Measurements from ENCODE around the gene ADAMTS2. TPM values are rescaled to one million over a fixed set of nuclear protein-coding genes. Genes with fewer than 3 reads are reported as not detected.

ADAMTS2 gene
- total and polyA plus RNA-seq, 2 donors (not counting 1 experiment from before 2014, with no cell fraction given) = 16.2 to 70.2 TPM

GRCh38 chr5:179280095-179280490 lies 65.2 kb downstream of the ADAMTS2 start:
- H3K27ac ChIP-seq (ENCODE audit: insufficient read depth, low read length) = peak overlapping the region; percentile 53
- no peaks in the 10 kb centered on the region for H4K20me1 ChIP-seq (ENCODE audit: control insufficient read depth, extremely low read depth, insufficient read depth, low read length)
- H3K9me3 ChIP-seq (ENCODE audit: control insufficient read depth, insufficient read depth, low read depth, low read length) = no peaks in the 10 kb centered on the region
- H2AFZ ChIP-seq (ENCODE audit: low read length) = no peak overlapping the region
- no peak overlapping the region for H3K9ac ChIP-seq (ENCODE audit: insufficient read depth, low read length)
- H3K79me2 ChIP-seq (ENCODE audit: control insufficient read depth, insufficient read depth, low read length) = peaks cover 8% of the 10 kb centered on the region
- TF ChIP-seq CTCF (conservative IDR thresholded peaks at IDR 0.05 in 1 of 2, IDR thresholded peaks at IDR 0.05 in 1 of 2; ENCODE audit: low read depth in 1 of 2, low read length in 2 of 2) = no peak
- TF ChIP-seq EZH2 (IDR thresholded peaks at IDR 0.05; ENCODE audit: low read length, missing control alignments) = no peak
- no peak for DNase-seq (ENCODE audit: low read depth in 2 of 2)
- H3K4me1 ChIP-seq (ENCODE audit: control insufficient read depth, extremely low read depth, insufficient read depth, low read length) = peaks cover 32% of the 10 kb centered on the region
- no peaks in the 10 kb centered on the region for H3K27me3 ChIP-seq (ENCODE audit: control insufficient read depth, insufficient read depth, low read length)
- no peak overlapping the region for H3K4me2 ChIP-seq (ENCODE audit: extremely low read depth, insufficient read depth, low read length)
- no peaks in the 10 kb centered on the region for H3K36me3 ChIP-seq (ENCODE audit: control insufficient read depth, insufficient read depth, low read length)
- no peak overlapping the region for H3K4me3 ChIP-seq (replicated peaks in 1 of 4; ENCODE audit: control extremely low read depth in 1 of 4, insufficient read depth in 1 of 4, low read depth in 3 of 4, low read length in 4 of 4)

- TF ChIP-seq CTCF (conservative IDR thresholded peaks at IDR 0.05 in 1 of 2, IDR thresholded peaks at IDR 0.05 in 1 of 2; ENCODE audit: low read depth in 1 of 2, low read length in 2 of 2) (no peak), EZH2 (IDR thresholded peaks at IDR 0.05; ENCODE audit: low read length, missing control alignments) (no peak)
- Histone ChIP-seq H4K20me1 (ENCODE audit: control insufficient read depth, extremely low read depth, insufficient read depth, low read length) (no peaks in the 10 kb centered on the region), H3K9me3 (ENCODE audit: control insufficient read depth, insufficient read depth, low read depth, low read length) (no peaks in the 10 kb centered on the region), H3K36me3 (ENCODE audit: control insufficient read depth, insufficient read depth, low read length) (no peaks in the 10 kb centered on the region), H3K27ac (ENCODE audit: insufficient read depth, low read length) (peak overlapping the region; percentile 53), H3K79me2 (ENCODE audit: control insufficient read depth, insufficient read depth, low read length) (peaks cover 13% of the 10 kb centered on the region), H2AFZ (ENCODE audit: low read length) (no peak overlapping the region), H3K4me1 (ENCODE audit: control insufficient read depth, extremely low read depth, insufficient read depth, low read length) (peaks cover 37% of the 10 kb centered on the region), H3K9ac (ENCODE audit: insufficient read depth, low read length) (peak overlapping the region; percentile 24), H3K27me3 (ENCODE audit: control insufficient read depth, insufficient read depth, low read length) (no peaks in the 10 kb centered on the region), H3K4me2 (ENCODE audit: extremely low read depth, insufficient read depth, low read length) (no peak overlapping the region), H3K4me3 (replicated peaks in 1 of 4; ENCODE audit: control extremely low read depth in 1 of 4, insufficient read depth in 1 of 4, low read depth in 3 of 4, low read length in 4 of 4) (no peak overlapping the region)
- no peak for DNase-seq (ENCODE audit: low read depth in 2 of 2)
Measured at GRCh38 chr5:179279347-179280094, 65.7 kb downstream of the ADAMTS2 start.

- no peak overlapping the region for H2AFZ ChIP-seq (ENCODE audit: low read length)
- TF ChIP-seq EZH2 (IDR thresholded peaks at IDR 0.05; ENCODE audit: low read length, missing control alignments) (no peak), CTCF (conservative IDR thresholded peaks at IDR 0.05 in 1 of 2, IDR thresholded peaks at IDR 0.05 in 1 of 2; ENCODE audit: low read depth in 1 of 2, low read length in 2 of 2) (no peak)
- peak overlapping the region; percentile 53 for H3K27ac ChIP-seq (ENCODE audit: insufficient read depth, low read length)
- no peak overlapping the region for H3K9ac ChIP-seq (ENCODE audit: insufficient read depth, low read length)
- H3K27me3 ChIP-seq (ENCODE audit: control insufficient read depth, insufficient read depth, low read length) = no peaks in the 10 kb centered on the region
- no peak overlapping the region for H3K4me2 ChIP-seq (ENCODE audit: extremely low read depth, insufficient read depth, low read length)
- H3K36me3 ChIP-seq (ENCODE audit: control insufficient read depth, insufficient read depth, low read length) = no peaks in the 10 kb centered on the region
- peaks cover 45% of the 10 kb centered on the region for H3K4me1 ChIP-seq (ENCODE audit: control insufficient read depth, extremely low read depth, insufficient read depth, low read length)
- no peaks in the 10 kb centered on the region for H4K20me1 ChIP-seq (ENCODE audit: control insufficient read depth, extremely low read depth, insufficient read depth, low read length)
- DNase-seq (ENCODE audit: low read depth in 2 of 2) = no peak
- no peak overlapping the region for H3K4me3 ChIP-seq (replicated peaks in 1 of 4; ENCODE audit: control extremely low read depth in 1 of 4, insufficient read depth in 1 of 4, low read depth in 3 of 4, low read length in 4 of 4)
- peaks cover 20% of the 10 kb centered on the region for H3K79me2 ChIP-seq (ENCODE audit: control insufficient read depth, insufficient read depth, low read length)
- H3K9me3 ChIP-seq (ENCODE audit: control insufficient read depth, insufficient read depth, low read depth, low read length) = no peaks in the 10 kb centered on the region
Measured at GRCh38 chr5:179278546-179278945, 66.7 kb downstream of the ADAMTS2 start.
